Measurements from ENCODE around the gene TFAP2A.

- TF ChIP-seq POLR2A (IDR thresholded peaks at IDR 0.05; ENCODE audit: low read depth, low read length) = no peak
- no peak for TF ChIP-seq POU2F2 (IDR thresholded peaks at IDR 0.05; ENCODE audit: low read depth, low read length)
Measured at GRCh38 chr6:10351791-10352190, 63.1 kb downstream of the TFAP2A start.
